ENCODE measurements around the gene SPON1. TPM values are rescaled to one million over a fixed set of nuclear protein-coding genes. Genes with fewer than 3 reads are reported as not detected.

The SPON1 gene
- total RNA-seq, 3 donors from 2014 or later (not counting 1 experiment from before 2014, with no cell fraction given) = 0.09 to 0.18 TPM; not detected in 1

DNA sequence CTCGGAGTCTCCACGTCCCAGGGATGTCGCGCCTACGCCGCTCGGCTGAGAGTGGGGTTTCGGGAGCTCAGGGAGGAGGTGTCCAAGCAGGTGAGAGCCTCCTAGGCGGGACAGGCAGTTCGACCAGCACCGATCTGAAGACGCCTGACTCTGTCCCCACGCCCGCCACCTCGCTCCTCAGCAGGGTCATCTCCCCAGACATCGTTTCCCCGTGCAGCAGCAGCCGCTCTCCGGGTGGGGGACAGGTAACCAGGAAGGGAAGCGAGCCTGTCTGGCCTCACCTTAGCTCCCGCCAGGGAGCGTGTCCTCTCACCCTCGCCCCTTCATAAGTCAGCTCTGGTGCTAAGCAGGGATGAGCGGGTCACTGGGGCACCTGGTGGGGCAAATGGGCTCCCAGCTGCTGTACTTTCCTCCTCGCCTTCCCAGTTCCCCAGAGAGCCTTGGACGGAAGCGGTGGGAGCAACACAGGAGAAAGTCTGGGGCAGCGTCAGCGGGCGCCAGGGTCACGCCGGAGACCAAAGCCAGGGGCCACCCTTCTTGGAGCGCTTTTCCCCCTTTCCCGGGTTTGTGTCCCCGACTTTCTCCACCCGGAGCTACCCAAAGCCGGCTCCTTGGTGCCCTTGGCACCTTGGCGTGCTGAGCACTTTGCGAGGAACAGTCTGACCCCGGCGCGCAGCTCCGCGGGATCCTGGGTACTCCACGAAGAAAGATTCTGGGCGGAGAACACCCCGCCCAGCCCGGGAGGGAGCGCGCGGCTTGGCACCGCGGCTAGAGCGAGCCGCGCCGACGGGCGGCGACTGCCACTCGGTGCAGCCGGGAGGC is 1.6 kb downstream of the SPON1 start:
- WGBS (ENCODE audit: insufficient coverage) = 8% methylated on average over 62 of the region's 62 CpGs
- Mint-ChIP-seq H3K9me3 (no peaks in the 10 kb centered on the region), H3K36me3 (no peaks in the 10 kb centered on the region), H3K27me3 (ENCODE audit: low read depth in 2 of 2) (peaks cover 56 to 76% of the 10 kb centered on the region in 2 donors), H3K4me3 (no peak overlapping the region), H3K27ac (no peak overlapping the region), H3K4me1 (peaks cover 0 to 5% of the 10 kb centered on the region in 2 donors)
- intact Hi-C loops (cut with micrococcal nuclease) = no loop called here
- Histone ChIP-seq H3K4me3 (ENCODE audit: low read length) (no peak overlapping the region), H3K36me3 (ENCODE audit: control insufficient read depth, insufficient read depth, low read length) (no peaks in the 10 kb centered on the region), H3K9me3 (ENCODE audit: control insufficient read depth, insufficient read depth, low read length) (no peaks in the 10 kb centered on the region), H3K27ac (ENCODE audit: low read length) (no peak overlapping the region), H3K4me1 (ENCODE audit: control insufficient read depth, insufficient read depth, low read length) (peaks cover 17% of the 10 kb centered on the region), H3K27me3 (ENCODE audit: control insufficient read depth, insufficient read depth, low read length) (peaks cover 31% of the 10 kb centered on the region)
- ATAC-seq (no peak), DNase-seq (peak in 1 of 2 donors; percentile 32)
- TF ChIP-seq, protein P1, sequence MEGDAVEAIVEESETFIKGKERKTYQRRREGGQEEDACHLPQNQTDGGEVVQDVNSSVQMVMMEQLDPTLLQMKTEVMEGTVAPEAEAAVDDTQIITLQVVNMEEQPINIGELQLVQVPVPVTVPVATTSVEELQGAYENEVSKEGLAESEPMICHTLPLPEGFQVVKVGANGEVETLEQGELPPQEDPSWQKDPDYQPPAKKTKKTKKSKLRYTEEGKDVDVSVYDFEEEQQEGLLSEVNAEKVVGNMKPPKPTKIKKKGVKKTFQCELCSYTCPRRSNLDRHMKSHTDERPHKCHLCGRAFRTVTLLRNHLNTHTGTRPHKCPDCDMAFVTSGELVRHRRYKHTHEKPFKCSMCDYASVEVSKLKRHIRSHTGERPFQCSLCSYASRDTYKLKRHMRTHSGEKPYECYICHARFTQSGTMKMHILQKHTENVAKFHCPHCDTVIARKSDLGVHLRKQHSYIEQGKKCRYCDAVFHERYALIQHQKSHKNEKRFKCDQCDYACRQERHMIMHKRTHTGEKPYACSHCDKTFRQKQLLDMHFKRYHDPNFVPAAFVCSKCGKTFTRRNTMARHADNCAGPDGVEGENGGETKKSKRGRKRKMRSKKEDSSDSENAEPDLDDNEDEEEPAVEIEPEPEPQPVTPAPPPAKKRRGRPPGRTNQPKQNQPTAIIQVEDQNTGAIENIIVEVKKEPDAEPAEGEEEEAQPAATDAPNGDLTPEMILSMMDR (IDR thresholded peaks at IDR 0.05) = no peak

DNA sequence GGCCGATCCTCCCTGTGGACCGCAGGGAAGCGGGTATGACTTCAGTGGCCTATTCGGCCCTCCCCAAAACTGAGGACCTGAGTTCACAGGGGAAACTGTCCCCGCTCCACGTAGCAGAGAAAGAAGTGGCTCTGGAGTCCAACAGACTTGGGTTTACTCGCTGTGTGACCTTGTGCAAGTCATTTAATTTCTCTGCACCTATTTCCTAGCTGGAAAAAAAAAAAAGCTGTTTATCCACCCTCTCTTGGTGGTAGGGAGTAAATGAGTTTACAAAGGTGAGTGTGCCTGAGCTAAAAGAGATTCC is 2.2 kb downstream of the SPON1 start:
- Mint-ChIP-seq H3K4me3 (no peak overlapping the region), H3K27me3 (ENCODE audit: low read depth in 2 of 2) (peaks cover 56 to 71% of the 10 kb centered on the region in 2 donors), H3K9me3 (no peaks in the 10 kb centered on the region), H3K27ac (no peak overlapping the region), H3K36me3 (no peaks in the 10 kb centered on the region), H3K4me1 (peaks cover 0 to 5% of the 10 kb centered on the region in 2 donors)
- WGBS (ENCODE audit: insufficient coverage) = 33% methylated on average over 7 of the region's 7 CpGs
- H3K9me3 ChIP-seq (ENCODE audit: control insufficient read depth, insufficient read depth, low read length) = no peaks in the 10 kb centered on the region
- H3K36me3 ChIP-seq (ENCODE audit: control insufficient read depth, insufficient read depth, low read length) = no peaks in the 10 kb centered on the region
- DNase-seq = no peak
- peaks cover 31% of the 10 kb centered on the region for H3K27me3 ChIP-seq (ENCODE audit: control insufficient read depth, insufficient read depth, low read length)
- intact Hi-C loops (cut with micrococcal nuclease) = no loop called here
- TF ChIP-seq, protein P1 (IDR thresholded peaks at IDR 0.05) = no peak
- no peak overlapping the region for H3K27ac ChIP-seq (ENCODE audit: low read length)
- H3K4me3 ChIP-seq (ENCODE audit: low read length) = no peak overlapping the region
- ATAC-seq = no peak
- H3K4me1 ChIP-seq (ENCODE audit: control insufficient read depth, insufficient read depth, low read length) = peaks cover 17% of the 10 kb centered on the region

DNA sequence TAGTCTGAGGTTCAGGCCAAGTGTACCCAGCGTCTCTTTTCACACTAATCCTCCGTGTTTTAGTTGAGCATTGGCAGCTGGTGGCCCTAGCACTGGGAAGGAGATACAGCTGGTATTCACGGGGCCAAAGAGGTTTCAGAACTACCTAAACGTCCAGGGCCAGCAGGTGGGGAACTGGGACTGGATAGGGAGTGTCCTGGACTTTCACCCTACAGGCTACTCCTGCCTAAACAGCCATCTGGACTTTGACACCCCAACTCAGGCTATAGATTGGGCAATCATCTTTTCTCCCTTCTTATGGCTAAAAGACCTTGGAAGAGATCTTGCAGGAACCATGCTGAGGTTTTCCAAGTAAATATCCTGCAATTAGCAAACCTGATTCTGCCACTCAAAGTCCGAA is 2.8 kb downstream of the SPON1 start:
- peaks cover 52 to 65% of the 10 kb centered on the region in 2 donors for H3K27me3 Mint-ChIP-seq (ENCODE audit: low read depth in 2 of 2)
- no peak overlapping the region for H3K27ac Mint-ChIP-seq
- no peak for ATAC-seq
- H3K4me3 ChIP-seq (ENCODE audit: low read length) = no peak overlapping the region
- no peak for DNase-seq
- peaks cover 17% of the 10 kb centered on the region for H3K4me1 ChIP-seq (ENCODE audit: control insufficient read depth, insufficient read depth, low read length)
- no peak overlapping the region for H3K4me3 Mint-ChIP-seq
- peaks cover 0 to 5% of the 10 kb centered on the region in 2 donors for H3K4me1 Mint-ChIP-seq
- intact Hi-C loops (cut with micrococcal nuclease) = no loop called here
- no peaks in the 10 kb centered on the region for H3K9me3 ChIP-seq (ENCODE audit: control insufficient read depth, insufficient read depth, low read length)
- no peaks in the 10 kb centered on the region for H3K36me3 ChIP-seq (ENCODE audit: control insufficient read depth, insufficient read depth, low read length)
- TF ChIP-seq, protein P1 (IDR thresholded peaks at IDR 0.05) = no peak
- H3K9me3 Mint-ChIP-seq = no peaks in the 10 kb centered on the region
- no peak overlapping the region for H3K27ac ChIP-seq (ENCODE audit: low read length)
- no peaks in the 10 kb centered on the region for H3K36me3 Mint-ChIP-seq
- peaks cover 31% of the 10 kb centered on the region for H3K27me3 ChIP-seq (ENCODE audit: control insufficient read depth, insufficient read depth, low read length)
- WGBS (ENCODE audit: insufficient coverage) = 84% methylated on average over 5 of the region's 5 CpGs

DNA sequence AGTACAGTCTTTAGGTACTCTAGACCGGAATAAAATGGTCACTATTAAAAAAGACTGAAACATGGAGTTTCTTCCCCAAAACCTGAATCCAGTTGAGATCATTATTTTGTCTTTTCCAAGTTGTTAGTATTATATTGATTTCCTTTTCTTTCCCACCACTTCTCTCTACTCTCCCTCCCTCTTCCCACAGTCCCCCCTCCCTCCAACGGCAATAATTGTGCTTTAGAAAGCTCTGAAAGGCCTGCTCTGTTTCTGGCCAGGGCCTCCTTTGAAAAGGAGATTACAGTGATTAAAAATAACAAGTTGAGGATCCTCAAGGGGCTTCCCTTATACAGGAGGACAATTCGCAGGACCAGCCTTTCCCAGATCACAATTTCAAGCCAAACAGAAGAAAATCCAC is 3.5 kb downstream of the SPON1 start:
- Mint-ChIP-seq H3K4me3 (no peak overlapping the region), H3K27me3 (ENCODE audit: low read depth in 2 of 2) (peaks cover 54 to 65% of the 10 kb centered on the region in 2 donors), H3K9me3 (no peaks in the 10 kb centered on the region), H3K27ac (no peak overlapping the region), H3K36me3 (no peaks in the 10 kb centered on the region), H3K4me1 (peaks cover 0 to 5% of the 10 kb centered on the region in 2 donors)
- DNase-seq (no peak), ATAC-seq (no peak)
- Histone ChIP-seq H3K9me3 (ENCODE audit: control insufficient read depth, insufficient read depth, low read length) (no peaks in the 10 kb centered on the region), H3K4me1 (ENCODE audit: control insufficient read depth, insufficient read depth, low read length) (peaks cover 17% of the 10 kb centered on the region), H3K27me3 (ENCODE audit: control insufficient read depth, insufficient read depth, low read length) (peaks cover 30% of the 10 kb centered on the region), H3K4me3 (ENCODE audit: low read length) (no peak overlapping the region), H3K27ac (ENCODE audit: low read length) (no peak overlapping the region), H3K36me3 (ENCODE audit: control insufficient read depth, insufficient read depth, low read length) (no peaks in the 10 kb centered on the region)
- 67% methylated on average over 2 of the region's 3 CpGs for WGBS (ENCODE audit: insufficient coverage)
- intact Hi-C loops (cut with micrococcal nuclease) = no loop called here
- TF ChIP-seq, protein P1 (IDR thresholded peaks at IDR 0.05) = no peak

All from natural killer cell (primary cell).